HT1080 (cell line): Measurements from ENCODE around the gene YAE1. TPM values are rescaled to one million over a fixed set of nuclear protein-coding genes. Genes with fewer than 3 reads are reported as not detected.
A peak's percentile ranks its signal among the peaks of the same experiment; 100 is the strongest.
"Not testable (repeated sequence)": the region's sequence is repeated elsewhere in the genome, so short reads cannot be mapped to it uniquely, and the experiment has no call there.

Experiments
- DNase-seq: peaks from one replicate; pipeline ENCODE4 v3.0.0-alpha.2; 2015; ENCODE audit warnings: low read depth
- polyA plus RNA-seq, 2 experiments: library from polyadenylated mRNA; depleted of rRNA; stranded (reverse); fragments of >200 nt; gene quantifications; 2 replicates each; pipeline ENCODE4 v1.2.3, GENCODE V29; 2015
- total RNA-seq: library from RNA; depleted of rRNA; stranded (reverse); fragments of >200 nt; shearing (Covaris generic); gene quantifications from 2 replicates; pipeline ENCODE4 v1.2.3, GENCODE V29; 2014; rRNA removed

YAE1 gene, protein sequence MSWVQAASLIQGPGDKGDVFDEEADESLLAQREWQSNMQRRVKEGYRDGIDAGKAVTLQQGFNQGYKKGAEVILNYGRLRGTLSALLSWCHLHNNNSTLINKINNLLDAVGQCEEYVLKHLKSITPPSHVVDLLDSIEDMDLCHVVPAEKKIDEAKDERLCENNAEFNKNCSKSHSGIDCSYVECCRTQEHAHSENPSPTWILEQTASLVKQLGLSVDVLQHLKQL
- total RNA-seq, result 39.8 and 55.4 TPM in 2 replicates
- 21.9 and 22.9 TPM in 2 replicates for polyA plus RNA-seq (2015; cell fraction: cytosol; rRNA removed)
- polyA plus RNA-seq (2015; cell fraction: nucleus; rRNA removed), result 24.2 and 29.0 TPM in 2 replicates

DNA sequence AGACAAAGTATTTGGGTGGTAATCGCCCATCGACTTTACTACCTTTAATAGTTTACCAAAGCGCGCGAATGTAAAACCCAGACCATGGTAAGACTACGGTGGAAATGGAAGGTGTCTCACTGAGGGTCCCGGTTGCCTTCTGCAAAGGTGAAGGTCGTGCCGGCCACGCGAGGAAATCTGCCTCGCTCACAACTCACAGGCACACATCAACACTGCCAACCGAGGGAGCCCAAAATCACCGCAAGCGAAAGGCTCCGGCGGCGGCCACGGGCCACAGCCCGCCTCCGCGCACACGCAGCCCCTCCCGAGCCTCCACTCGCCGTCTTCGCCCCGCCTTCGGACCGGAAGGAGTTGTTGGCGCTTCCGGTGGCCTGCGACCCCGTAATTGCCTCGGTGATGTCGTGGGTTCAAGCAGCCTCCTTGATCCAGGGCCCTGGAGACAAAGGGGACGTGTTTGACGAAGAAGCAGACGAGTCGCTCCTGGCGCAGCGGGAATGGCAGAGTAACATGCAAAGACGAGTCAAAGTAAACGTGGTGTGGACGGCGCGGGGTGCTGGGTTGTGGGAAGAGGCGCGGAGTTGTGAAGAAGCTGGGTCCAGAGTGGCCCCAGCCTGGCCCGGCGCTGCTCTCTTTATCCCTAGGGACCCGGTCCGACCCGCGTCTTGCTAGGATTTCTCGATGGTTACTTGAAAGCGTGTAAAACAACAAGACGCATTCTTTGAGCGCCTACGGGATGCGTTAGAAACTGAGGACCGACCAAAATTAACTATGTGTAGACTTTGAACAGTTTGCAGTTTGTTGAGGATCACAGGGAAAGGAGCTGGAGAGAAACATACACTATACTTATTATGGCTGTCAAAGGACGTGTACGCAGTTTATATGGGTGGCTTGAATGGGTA is at the start of gene YAE1:
Gene YAE1 (plus strand): TSS at position 382 of the 899 bp plus-strand sequence. CDS start 15 bp downstream, at position 397.
- DNase-seq, result peak; percentile 81

DNA sequence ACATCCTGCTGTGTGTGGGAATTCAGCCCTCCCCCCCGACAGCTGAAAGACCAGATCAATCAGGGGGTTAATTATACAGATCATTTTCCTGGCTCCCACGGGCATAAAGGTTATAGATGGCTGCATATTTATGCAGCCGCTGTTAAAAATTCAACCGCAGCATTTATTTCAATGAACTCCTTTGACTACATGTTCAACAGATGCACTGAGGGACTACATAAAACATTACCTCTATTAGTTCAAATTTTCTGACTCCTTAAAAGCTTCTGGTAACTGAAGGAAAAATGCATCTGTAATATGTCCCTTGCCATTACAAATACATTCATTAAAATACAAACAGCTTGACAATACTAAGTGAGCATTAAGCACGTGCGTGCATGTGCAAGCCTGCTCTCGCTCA is 49.7 kb upstream of the YAE1 start:
- DNase-seq, result no peak

DNA sequence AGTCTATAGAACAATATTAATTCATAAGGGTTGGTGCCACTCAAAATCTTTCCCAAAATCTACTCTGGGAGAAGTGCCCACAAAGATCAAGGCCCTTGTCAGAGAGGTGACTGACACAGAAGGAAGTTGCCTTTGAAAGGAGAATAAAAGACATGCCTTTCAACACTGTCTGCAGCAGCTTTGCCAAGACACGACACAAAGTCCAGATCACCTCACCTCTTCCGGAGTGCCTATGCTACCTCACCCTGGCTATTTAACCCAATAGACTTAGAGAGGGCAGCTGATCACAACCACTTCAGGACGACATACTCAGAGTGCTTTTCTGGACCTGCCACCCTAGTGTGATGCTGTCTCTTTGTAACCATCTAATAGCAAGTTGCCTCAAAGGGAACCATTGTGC is 49.0 kb upstream of the YAE1 start:
- no peak for DNase-seq

DNA sequence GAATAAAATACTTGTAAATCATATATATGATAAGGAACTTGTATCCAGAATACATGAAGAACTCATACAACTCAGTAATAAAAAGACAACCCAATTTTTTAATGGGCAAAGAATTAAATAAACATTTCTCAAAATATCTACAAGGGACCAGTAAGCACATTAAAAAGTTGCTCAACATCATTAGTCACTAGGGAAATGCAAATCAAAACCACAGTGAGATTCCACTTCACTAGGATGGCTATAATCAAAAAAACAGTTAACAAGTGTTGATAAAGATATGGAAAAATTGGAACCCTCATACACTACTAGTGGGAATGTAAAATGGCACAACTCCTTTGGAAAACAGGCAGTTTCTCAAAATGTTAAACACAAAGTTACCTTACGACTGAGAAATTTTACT is 40.3 kb upstream of the YAE1 start:
- no peak for DNase-seq

DNA sequence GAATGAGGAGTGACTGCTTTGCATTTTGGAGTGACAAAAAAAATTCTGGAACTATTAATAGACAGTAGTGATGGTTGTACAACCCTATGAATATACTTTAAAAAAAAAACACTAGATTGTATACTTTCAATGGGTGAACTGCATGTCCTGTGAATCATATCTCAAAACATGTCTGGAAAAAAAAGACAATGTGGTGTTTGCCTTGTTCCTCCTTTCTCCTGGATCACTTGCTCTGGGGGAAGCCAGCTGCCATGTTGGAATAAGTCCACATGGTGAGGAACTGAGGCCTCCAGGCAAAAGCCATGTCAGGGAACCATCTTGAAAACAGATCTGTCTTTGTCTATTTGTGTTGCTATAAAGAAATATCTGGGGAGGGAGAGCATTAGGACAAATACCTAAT is 39.5 kb upstream of the YAE1 start:
- DNase-seq, result no peak

DNA sequence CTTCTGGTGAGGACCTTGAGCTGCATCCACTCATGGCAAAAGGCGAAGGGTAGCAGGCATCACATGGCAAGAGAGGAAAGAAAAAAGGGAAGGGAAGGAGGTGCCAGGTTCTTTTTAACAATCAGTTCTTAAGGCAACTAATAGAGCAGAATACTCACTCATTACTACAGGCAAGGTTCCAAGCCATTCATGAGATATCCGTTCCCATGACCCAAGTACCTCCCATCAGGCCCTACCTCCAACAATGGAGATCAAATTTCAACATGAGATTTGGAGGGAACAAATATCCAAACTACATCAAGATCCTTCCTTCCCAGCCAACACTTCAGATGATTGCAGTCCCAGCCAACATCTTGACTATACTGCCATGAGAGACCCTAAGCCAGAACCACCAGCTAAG is 38.9 kb upstream of the YAE1 start:
- peak; percentile 27 for DNase-seq

DNA sequence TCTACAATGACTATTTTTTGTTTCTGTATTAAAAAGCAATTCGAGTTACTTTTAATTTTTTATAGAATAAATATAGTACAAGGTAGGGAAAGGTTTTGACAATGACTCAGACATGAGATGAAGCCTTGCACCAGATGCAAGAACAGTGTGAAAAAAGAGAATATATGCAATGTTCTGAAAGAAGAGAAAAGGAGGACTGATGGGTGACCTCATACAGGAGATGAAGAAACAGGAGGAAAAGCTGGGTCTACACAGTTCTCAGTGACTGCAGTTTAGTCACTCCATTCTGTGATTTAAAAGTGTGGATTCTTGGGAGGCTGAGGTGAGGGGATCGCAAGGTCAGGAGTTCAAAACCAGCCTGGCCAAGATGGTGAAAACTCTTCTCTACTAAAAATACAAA is 38.3 kb upstream of the YAE1 start:
- DNase-seq, result peak; percentile 17

DNA sequence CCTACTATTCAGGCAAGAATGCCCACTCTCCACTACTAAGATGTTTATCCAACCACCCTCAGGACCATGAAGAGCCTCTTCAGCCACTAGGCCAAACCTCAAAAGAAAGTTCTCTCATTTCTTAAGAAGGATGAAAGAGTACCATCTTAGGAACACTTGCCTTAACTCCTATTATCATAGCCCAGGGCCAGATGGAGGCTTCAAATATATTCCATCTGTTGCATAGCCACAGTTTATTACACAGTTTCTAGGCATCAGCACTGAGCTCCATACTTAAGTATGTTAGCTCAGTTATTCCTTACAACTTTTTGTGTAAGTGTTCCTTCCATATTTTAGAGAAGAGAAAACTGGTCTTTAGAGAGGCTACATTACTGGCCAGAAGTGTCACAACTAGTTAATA is 37.4 kb upstream of the YAE1 start:
- DNase-seq, result no peak

DNA sequence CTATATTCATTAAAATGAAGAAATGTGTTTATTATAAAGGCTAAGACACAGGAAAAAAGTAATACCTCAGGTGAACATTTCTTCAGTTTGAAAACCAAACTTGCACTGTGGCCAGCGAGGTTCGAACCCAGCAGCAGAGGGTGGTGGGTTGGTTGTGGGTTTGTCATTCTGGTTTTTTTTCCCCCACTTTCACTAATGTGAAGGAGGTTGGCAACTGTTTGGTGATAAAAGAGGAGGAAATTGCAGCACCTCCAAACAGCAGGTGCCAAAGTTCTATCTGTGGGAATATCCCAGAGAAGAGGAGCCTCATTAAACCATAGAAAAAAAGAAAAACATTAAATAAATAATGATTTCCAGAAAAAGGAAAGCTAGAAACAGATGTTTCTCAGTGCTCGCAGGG is 36.6 kb upstream of the YAE1 start:
- DNase-seq, result no peak

DNA sequence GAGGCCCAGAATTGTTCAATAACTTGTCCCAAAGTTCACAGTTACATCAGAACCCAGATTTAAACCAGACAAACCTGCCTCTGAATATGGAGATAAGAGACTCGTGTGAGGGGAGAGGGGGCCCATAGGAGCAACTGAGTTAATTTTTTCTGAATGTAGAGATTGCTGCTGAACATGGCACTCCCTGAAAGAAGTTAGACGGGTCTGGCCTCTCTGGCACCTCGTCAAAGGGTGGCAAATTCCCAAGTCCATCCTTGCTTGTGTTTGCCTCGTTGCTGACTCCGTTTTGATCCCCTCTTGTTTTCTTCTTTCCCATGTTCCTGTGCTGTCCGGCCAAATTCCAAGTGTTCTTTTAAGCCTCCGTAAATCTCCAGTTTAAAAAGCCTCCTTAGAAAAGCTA is 35.2 kb upstream of the YAE1 start:
- DNase-seq, result no peak

DNA sequence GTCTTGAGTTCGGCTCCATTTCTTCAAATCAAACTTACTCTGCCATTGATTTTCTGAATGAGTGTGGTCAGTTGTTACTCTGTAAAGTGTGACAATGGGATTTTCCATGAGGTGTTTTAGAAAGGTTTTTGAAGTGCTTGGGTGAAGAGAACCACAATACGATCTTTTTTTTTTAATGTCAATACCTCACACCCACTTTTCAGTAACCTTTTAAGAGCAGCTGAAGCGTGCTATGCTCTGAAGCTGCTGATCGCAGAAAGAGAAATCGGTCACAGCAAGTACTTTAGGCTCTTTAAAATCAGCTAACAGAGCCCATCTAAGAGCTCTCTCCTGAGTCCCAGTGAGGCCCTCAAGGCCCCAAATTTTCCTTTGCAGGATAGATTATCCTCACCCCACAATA is 34.4 kb upstream of the YAE1 start:
- DNase-seq, result no peak

DNA sequence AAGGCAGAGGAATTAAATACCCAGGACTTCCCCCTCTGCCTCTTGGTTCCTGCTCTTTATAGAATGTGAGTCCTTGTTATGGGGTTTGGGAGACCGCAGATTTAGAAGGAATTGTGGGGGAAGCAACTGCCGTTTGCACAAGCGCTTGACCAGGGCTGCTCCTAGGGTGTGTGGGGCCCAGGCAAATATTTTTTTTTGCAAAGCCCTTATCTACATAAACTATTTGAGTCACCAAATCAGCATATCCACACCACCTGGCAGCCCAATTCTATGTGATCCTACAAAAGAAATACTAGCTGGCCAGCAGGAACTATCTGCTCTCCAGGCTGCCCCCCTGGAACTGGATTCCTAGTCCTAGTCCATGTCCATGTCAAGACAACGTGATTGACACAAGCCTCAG is 33.4 kb upstream of the YAE1 start:
- no peak for DNase-seq

DNA sequence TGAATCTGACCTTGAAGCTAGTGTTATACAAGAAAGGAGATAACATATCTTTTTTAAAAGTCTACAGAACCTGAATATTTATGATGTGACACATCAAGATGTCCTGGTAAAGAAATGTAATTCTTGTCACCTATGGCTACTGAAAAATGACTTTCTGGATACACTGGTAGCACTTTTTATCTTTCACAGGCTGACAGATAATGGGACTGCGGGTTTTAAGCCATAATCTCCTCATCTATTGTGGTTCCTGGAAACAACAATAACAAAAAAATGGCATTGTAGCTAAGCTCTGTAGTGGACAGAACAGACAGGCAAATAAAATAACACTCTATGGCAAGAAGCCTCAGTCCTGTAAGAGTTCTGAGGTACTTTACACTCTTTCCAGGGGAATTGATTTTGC is 31.6 kb upstream of the YAE1 start:
- DNase-seq, result no peak

DNA sequence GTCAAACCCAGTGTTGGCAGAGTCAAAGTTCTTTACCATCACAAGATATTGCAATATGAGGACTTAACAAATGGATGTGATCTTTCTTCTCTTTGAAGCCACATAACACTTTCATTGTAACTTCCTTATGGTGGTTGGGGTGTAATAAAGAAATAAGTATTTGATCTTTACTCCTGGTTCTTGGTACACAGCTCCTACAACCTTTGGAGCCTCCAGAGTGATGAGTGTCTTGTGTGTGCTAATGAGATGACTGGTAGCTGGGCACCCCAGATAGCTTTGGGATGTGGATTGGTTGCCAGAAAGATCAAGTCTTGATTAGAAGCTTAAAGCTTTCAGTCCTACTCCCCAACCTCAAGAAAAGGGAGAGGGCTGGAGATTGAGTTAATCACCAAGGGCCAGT is 31.1 kb upstream of the YAE1 start:
- no peak for DNase-seq

DNA sequence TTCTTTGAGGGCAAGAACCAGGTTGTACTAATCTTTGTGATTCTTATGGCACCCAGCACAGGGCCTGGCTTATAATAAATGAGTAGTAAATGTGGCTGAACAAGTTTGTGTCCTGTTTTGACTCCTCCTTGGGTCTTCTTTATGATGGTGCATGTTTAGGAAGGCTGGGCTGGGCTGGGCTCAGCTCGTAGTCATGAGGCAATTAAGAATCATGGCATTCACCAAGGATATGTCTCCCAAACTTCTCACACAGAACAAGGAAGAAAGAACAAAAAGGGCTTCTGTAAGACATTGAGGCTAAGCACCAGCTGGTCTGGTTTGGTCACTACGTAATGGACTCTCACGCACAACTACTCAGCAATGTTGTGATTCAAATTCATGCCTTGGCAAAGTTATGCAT is 30.5 kb upstream of the YAE1 start:
- DNase-seq, result no peak

DNA sequence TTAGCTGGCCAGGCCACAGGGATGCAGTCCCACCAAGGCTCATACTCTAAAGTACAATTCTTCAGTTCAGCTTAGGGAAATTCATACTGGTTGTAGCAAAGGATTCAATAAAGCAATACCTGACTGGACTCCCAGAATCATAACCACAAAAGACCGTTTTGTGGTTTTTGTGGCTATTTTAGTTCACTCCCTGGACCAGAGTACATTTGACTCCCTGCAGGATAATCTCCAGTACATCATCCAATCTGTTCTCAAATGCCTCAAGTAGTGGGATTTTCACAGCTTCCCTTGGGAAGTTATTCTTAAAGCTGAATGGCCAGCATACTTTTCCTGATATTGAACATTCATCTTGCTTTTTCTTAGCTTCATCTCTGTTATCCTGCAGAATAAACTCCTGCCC is 29.3 kb upstream of the YAE1 start:
- DNase-seq, result no peak

DNA sequence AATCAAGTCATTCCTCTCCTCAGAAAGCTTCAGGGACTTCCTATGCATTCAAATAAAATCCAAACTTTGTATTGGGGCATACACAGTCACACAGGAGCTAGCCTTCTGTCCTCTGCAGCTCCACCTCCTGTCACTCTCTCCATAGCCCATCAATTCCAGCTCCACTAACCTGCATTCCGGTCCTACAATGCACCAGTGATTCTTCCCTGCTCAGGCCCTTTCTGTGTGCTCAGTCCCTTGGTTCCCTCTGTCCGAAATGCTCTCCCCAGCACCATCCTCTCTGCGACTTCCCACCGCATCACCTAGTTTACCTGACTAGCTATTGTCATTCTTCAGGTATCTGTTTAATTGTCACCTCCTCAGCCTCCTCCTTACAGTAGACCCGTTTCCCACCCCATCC is 26.4 kb upstream of the YAE1 start:
- no peak for DNase-seq

DNA sequence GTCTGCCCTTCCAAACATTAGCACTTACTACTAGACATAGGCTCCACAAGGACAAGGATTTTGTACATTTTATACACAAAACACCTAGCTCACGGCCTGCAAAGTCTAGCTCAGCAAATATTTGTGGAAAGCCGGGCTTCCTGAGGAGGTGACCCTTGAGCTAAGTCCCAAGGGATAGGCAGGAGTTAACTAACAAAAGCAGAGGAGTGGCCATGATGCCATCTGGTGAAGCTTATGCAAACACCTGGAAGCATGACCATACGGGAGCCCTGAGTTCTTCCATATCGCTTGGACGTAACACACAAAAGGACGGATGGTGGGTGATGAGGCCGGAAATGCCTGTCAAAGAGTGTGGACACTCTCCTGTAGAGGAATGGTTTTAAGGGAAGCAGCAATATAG is 25.9 kb upstream of the YAE1 start:
- no peak for DNase-seq

DNA sequence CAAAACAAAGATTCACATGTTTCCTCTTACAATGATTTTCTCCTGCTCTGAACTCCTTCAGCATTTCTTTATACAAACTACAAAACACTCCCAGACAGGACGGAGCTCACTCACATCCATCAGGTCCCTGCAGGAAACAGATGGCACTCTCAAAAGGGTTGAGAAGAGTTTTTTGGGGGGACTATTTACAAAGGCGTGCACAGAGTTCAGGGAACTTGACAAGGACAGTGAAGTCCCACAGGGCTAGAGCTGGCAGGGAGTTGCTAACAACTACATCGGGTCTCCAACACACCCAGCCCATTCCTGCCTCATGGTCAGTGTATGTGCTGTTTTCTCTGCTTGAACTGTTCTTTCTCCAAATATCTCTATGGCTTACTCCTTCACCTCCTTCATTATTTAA is 24.7 kb upstream of the YAE1 start:
- DNase-seq, result no peak

DNA sequence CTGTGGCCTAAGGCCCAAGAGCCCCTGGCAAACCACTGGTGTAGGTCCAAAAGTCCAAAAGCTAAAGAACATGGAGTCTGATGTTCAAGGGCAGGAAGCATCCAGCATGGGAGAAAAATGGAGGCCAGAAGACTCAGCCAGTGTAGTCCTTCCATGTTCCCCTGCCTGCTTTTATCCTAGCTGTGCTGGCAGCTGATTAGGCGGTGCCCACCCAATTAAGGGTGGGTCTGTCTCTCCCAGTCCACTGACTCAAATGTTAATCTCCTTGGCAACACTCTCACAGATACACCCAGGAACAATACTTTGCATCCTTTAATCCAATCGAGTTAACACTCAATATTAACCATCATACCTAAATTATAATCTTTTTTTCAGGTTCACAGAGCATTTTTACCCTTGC is 21.4 kb upstream of the YAE1 start:
- not testable (repeated sequence) for DNase-seq

DNA sequence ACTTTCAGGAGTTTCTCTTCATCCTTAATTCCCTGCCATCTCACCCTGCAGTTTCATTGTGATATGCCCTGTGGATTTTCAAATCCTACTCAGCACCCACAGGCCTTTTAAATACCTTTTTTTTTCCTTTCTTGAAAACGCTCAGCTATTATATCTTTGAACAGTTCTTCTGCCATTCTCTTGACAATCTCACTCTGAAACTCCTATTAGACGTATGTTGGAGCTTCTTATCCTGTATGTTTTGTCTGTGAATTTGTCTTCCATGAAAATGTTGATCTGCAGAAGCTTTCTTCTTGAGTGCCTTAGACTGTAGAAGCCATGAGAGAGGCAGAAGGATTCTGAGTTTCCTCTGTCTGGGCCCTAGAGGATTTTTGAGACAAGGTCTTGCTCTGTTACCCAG is 18.9 kb upstream of the YAE1 start:
- no peak for DNase-seq

DNA sequence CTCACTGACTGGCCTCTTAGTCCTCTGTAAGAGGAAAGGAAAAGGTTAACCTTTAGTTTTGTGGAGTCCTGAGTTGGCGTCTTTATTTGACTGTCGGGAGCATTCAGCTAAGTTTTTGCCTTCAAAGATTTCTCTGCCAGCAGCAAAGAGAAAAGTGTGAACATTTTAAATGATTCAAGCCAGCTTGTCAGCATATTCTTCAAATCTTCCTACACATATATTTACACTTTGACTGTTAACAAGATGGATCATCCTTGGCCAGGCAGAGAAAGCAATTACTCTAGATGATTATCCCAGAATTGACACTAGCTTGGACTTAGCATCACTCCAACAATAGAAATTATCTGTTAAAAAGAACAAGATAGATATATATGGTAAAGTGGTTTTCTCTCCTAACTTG is 15.8 kb upstream of the YAE1 start:
- no peak for DNase-seq

DNA sequence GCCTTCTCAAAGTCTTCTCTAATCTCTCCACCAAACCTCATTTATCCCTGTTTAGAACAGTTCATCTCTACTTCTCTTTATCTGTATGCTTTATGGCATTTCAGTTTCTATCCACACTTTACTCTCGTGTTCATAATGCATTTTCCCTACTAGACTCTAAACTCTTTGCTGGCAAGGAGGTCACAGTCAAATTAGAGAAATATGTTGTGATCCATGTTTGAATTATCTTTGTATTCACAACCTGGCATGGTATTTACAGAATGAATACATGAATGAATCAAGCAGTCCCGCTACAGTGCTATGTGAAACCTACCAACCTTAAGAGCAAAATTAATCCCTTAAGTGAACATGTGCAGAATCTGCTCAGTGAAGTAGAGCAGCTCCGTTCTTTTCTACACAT is 12.8 kb upstream of the YAE1 start:
- no peak for DNase-seq
